MM.1S (cell line): ENCODE data around the gene ASXL1.

Experiments
- EZH2 ChIP-seq: fragments of 300-600 bp; sonication (generic); optimal IDR thresholded peaks from 2 replicates; pipeline ENCODE3; 2017; ENCODE audit warnings: low read depth, mild to moderate bottlenecking, antibody characterized with exemption, low read length, mixed read lengths
- EZH2phosphoT487 ChIP-seq: fragments of 300-600 bp; sonication (generic); IDR thresholded peaks from 2 replicates; pipeline ENCODE4 v1.6.1; 2018; ENCODE audit warnings: antibody characterized with exemption, low read length
- TF ChIP-seq, protein P1 (sequence below): fragments of 300-600 bp; sonication (generic); IDR thresholded peaks from 2 replicates; pipeline ENCODE4 v1.5.1; 2016; ENCODE audit warnings: antibody characterized with exemption, low read length, mixed read lengths

DNA sequence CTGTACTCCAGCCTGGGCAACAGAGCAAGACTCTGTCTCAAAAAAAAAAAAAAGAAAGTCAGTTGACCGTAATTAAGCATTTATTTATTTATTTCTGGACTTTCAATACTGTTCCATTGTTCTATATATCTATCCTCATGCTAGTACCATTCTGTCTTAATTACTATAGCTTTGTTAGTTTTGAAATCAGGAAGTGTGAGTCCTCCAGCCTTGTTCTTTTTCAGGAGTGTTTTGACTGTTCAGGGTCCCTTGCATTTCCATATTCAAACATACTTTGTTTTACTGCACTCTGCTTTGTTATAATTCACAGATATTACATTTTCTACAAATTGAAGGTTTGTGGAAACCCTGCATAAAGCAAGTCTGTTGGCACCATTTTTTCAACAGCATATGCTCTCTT is 36.7 kb upstream of the ASXL1 start:
- TF ChIP-seq, protein P1, sequence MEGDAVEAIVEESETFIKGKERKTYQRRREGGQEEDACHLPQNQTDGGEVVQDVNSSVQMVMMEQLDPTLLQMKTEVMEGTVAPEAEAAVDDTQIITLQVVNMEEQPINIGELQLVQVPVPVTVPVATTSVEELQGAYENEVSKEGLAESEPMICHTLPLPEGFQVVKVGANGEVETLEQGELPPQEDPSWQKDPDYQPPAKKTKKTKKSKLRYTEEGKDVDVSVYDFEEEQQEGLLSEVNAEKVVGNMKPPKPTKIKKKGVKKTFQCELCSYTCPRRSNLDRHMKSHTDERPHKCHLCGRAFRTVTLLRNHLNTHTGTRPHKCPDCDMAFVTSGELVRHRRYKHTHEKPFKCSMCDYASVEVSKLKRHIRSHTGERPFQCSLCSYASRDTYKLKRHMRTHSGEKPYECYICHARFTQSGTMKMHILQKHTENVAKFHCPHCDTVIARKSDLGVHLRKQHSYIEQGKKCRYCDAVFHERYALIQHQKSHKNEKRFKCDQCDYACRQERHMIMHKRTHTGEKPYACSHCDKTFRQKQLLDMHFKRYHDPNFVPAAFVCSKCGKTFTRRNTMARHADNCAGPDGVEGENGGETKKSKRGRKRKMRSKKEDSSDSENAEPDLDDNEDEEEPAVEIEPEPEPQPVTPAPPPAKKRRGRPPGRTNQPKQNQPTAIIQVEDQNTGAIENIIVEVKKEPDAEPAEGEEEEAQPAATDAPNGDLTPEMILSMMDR = no peak
- TF ChIP-seq EZH2 = no peak
- TF ChIP-seq EZH2phosphoT487 = no peak
